22Rv1 (cell line): Measurements from ENCODE around the gene IFT122.

Source experiments
- ZFX ChIP-seq: fragments of 450-650 bp; IDR thresholded peaks from 2 replicates; pipeline ENCODE4 v1.6.1; 2017; ENCODE audit warnings: antibody characterized with exemption, borderline replicate concordance
- TF ChIP-seq, protein P1 (sequence below): fragments of 450-650 bp; IDR thresholded peaks from 2 replicates; pipeline ENCODE4 v1.5.1; 2017; ENCODE audit warnings: mild to moderate bottlenecking

DNA sequence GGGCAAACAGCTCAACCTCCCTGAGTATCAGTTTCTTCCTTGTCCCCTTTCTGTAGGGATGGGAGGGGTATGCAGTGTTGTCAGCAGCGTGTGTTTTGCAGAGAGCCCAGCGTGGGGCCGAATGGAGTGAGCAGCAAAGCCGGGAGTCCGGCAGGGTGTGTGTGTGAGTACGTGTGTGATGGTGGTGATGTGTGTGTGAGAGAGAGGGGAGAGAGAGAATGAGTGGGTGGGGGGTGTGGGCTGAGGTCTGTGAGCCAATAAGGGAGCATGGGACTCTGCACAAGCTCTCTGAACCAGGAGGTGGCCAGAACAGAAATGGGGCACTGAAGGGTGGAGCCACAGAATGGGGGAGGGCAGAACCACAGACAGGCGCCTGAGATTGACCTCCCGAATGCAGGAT lies 43.8 kb downstream of the IFT122 start:
- TF ChIP-seq, protein P1, sequence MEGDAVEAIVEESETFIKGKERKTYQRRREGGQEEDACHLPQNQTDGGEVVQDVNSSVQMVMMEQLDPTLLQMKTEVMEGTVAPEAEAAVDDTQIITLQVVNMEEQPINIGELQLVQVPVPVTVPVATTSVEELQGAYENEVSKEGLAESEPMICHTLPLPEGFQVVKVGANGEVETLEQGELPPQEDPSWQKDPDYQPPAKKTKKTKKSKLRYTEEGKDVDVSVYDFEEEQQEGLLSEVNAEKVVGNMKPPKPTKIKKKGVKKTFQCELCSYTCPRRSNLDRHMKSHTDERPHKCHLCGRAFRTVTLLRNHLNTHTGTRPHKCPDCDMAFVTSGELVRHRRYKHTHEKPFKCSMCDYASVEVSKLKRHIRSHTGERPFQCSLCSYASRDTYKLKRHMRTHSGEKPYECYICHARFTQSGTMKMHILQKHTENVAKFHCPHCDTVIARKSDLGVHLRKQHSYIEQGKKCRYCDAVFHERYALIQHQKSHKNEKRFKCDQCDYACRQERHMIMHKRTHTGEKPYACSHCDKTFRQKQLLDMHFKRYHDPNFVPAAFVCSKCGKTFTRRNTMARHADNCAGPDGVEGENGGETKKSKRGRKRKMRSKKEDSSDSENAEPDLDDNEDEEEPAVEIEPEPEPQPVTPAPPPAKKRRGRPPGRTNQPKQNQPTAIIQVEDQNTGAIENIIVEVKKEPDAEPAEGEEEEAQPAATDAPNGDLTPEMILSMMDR: no peak
- TF ChIP-seq ZFX: no peak
